ENCODE measurements around the gene OXCT2. TPM values are rescaled to one million over a fixed set of nuclear protein-coding genes. Genes with fewer than 3 reads are reported as not detected.
"Not testable (repeated sequence)": the region's sequence is repeated elsewhere in the genome, so short reads cannot be mapped to it uniquely, and the experiment has no call there.

OXCT2 gene
- 1 to 10 TPM; 1.9 to 3.3 (median 2.2) TPM for total RNA-seq
- long read RNA-seq, donor 1: 0 reads
- long read RNA-seq, donor 2: 0 reads

DNA sequence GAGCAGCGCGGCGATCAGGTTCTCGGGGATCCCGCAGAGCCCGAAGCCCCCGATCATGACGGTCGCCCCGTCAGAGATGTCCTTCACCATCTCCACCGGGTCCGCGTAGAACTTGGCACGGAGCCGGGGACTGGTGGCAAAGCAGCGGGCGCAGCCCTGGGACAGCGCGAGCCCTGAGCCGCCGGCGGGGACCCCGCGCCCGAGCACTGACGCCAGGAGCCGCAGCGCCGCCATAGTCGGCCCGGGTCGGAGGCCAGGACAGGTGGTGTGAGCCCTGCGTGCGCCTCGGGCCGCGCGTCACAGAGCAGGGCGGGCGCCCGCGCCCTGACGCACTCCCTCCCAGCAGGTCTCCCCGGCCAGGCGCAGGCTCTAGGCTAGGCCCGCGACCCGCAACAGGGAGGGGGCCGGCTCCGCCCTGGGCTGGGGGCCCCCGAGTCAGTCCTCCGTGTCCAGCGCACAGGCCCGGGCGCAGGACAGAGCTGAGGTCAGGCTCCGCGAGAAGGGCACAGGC, at the start of gene OXCT2:
TSS of gene OXCT2 (minus strand) at position 327 of the 511 bp plus-strand sequence. CDS start at position 234, 93 bp downstream.
- H3K36me3 ChIP-seq (ENCODE audit: low read depth); H3K4me3 ChIP-seq; DNase-seq; H3K4me1 ChIP-seq (ENCODE audit: low read depth); H3K9me3 ChIP-seq; intact Hi-C loops (cut with DNase I, micrococcal nuclease): not testable (repeated sequence)
- peak; percentile 6 for ATAC-seq

DNA sequence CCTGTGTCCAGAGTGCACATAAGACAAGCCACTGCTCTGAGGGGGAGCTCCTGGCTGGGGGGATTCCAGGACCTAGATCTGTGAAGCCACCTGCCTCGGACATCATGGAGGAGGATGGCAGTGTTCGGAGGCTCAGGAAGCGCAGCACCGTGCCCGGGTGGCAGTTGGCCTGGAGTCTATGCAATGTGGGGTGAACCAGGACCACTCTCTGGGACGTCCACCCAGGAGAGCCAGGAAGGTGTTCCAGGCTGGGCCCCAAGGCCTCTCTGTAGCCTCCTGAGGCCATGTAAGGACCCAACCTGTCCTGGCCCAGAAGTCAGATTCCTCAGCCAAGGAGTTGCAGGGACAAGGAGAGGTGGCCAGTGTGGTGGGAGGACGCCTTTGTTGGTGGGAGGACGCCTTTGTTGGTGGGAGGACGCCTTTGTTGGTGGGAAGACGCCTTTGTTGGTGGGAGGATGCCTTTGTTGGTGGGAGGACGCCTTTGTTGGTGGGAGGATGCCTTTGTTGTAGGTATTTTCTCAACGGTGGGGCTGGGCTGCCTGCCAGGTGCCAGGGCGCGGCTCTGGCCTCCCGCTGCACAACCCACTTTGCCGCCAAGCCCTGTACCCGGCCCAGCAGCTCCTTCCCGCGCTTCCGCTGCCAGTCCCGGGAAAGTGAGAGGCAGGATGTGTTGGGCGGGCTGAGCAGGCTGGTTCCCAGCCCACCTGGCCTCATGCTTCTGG, 48.1 kb upstream of the OXCT2 start:
- TF ChIP-seq, protein P1, sequence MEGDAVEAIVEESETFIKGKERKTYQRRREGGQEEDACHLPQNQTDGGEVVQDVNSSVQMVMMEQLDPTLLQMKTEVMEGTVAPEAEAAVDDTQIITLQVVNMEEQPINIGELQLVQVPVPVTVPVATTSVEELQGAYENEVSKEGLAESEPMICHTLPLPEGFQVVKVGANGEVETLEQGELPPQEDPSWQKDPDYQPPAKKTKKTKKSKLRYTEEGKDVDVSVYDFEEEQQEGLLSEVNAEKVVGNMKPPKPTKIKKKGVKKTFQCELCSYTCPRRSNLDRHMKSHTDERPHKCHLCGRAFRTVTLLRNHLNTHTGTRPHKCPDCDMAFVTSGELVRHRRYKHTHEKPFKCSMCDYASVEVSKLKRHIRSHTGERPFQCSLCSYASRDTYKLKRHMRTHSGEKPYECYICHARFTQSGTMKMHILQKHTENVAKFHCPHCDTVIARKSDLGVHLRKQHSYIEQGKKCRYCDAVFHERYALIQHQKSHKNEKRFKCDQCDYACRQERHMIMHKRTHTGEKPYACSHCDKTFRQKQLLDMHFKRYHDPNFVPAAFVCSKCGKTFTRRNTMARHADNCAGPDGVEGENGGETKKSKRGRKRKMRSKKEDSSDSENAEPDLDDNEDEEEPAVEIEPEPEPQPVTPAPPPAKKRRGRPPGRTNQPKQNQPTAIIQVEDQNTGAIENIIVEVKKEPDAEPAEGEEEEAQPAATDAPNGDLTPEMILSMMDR (IDR thresholded peaks at IDR 0.05): no peak
- Histone ChIP-seq H3K4me3 (no peak overlapping the region), H3K4me1 (ENCODE audit: low read depth) (peaks cover 24% of the 10 kb centered on the region), H3K9me3 (no peaks in the 10 kb centered on the region), H3K36me3 (ENCODE audit: low read depth) (no peaks in the 10 kb centered on the region)
- ATAC-seq (peak; percentile 42), DNase-seq (peak; percentile 89 to 92 (median 91))
- intact Hi-C loops (cut with DNase I, micrococcal nuclease): loop anchor here (5.0 to 10.0 kb wide), 3 partner anchors 83 to 156 kb away; partner anchors contain the start of gene MYCL (in 1 of the 2)

DNA sequence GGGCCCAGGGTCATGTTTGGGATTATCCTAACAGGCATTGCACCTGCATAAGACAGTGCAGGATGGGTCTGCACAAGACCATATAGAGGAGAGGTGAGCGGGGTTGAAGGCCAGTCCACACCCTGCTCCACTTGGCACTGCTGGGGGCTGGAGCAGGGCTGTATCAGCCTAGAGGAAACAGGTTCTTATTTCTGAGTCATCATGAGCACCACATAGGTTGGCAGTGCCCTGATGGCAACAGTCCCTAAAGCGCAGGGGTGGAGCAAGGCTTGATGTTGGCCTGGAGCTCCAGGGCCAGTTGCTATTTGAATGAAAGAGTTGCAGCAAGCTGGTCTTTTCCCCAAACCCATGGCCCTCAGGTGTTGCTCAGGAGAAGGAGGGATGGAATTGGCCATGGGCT, 47.3 kb upstream of the OXCT2 start:
- intact Hi-C loops (cut with DNase I, micrococcal nuclease): loop anchor here (5.0 to 10.0 kb wide), 3 partner anchors 84 to 156 kb away; partner anchors contain the start of gene MYCL (in 1 of the 2)
- TF ChIP-seq, protein P1 (IDR thresholded peaks at IDR 0.05): no peak
- peaks cover 24% of the 10 kb centered on the region for H3K4me1 ChIP-seq (ENCODE audit: low read depth)
- ATAC-seq: peak; percentile 77
- H3K9me3 ChIP-seq: no peaks in the 10 kb centered on the region
- H3K36me3 ChIP-seq (ENCODE audit: low read depth): no peaks in the 10 kb centered on the region
- DNase-seq: peak; percentile 84 to 85 (median 85)
- no peak overlapping the region for H3K4me3 ChIP-seq

DNA sequence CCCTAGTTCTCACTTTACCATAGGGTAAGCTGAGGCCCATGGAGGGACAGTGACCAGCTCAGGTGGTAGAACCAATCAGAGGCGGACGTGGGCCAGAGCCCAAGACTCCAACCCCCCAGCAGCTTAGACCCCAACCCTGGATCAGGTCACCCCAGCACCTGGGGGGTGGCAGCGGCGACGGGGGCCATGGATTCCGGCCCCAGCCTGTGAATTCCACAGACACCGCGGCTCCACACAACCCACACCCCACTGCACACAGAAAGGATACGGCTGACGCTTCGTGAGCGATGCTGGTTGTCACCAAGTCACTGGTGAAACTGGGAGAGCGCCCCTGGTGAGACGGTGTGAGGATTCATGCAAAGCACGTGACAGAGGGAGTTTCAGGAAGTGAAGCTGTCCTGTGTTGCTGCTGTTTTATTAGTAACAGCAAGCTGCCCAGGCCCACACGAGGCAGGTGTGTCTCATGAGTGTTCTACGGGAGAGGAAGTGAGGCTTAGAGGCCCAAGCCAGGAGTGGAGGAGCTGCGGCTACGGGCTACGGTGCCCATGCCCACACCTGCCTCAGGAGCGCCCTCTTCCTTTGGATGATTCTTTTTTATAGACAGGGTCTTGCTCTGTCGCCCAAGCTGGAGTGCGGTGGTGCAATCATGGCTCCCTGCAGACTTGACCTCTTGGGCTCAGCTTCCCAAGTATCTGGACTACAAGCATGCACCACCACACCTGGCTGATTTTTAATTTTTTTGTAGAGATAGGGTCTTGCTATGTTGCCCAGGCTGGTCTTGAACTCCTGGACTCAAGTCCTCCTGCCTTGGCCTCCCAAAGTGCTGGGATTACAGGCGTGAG, 46.2 kb upstream of the OXCT2 start:
- intact Hi-C loops (cut with DNase I, micrococcal nuclease): loop anchor here (5.0 to 10.0 kb wide), 3 partner anchors 85 to 157 kb away; partner anchors contain the start of gene MYCL (in 1 of the 2)
- DNase-seq (peak; percentile 87 to 93 (median 91)), ATAC-seq (peak; percentile 84)
- H3K4me3 ChIP-seq; H3K9me3 ChIP-seq; H3K36me3 ChIP-seq (ENCODE audit: low read depth): not testable (repeated sequence)
- peaks cover 24% of the 10 kb centered on the region for H3K4me1 ChIP-seq (ENCODE audit: low read depth)

DNA sequence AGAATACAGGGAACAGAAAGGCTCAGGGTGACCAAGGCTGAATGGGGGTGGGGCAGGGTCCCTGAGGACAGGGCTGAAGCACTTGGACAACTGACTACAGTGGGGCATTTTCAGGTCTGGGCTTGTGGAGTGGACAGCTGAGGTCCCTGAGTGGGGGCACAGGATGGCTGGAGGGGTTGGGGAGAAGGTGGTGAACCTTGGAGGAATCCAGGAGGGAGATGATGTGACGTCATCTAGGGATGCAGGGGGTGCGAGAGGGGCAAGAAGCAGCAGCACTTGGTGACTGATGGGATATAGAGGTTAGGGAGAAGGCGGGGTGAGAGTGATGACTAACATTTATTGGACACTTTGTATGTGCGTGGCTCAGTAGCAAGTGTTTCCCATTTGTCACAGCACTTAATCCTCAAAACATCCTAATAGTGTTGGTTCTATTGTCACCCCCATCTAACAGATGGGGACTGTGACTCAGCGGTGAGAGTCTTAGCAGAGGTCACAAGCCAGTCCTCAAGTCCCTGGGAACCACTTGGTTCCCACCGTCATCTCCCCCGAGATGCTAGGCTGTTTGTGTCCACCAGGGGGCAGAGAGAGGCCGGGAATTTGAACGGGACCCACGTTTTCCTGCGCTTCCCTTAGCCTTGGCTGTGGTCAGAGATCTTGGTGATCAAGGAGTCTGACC, 45.4 kb upstream of the OXCT2 start:
- intact Hi-C loops (cut with DNase I, micrococcal nuclease): loop anchor here (5.0 to 10.0 kb wide), 3 partner anchors 86 to 158 kb away; partner anchors contain the start of gene MYCL (in 1 of the 2)
- TF ChIP-seq, protein P1 (IDR thresholded peaks at IDR 0.05): peak; percentile 81
- no peaks in the 10 kb centered on the region for H3K36me3 ChIP-seq (ENCODE audit: low read depth)
- no peaks in the 10 kb centered on the region for H3K9me3 ChIP-seq
- DNase-seq: peak; percentile 71 to 86 (median 77)
- no peak overlapping the region for H3K4me3 ChIP-seq
- peaks cover 24% of the 10 kb centered on the region for H3K4me1 ChIP-seq (ENCODE audit: low read depth)
- ATAC-seq: peak; percentile 80

DNA sequence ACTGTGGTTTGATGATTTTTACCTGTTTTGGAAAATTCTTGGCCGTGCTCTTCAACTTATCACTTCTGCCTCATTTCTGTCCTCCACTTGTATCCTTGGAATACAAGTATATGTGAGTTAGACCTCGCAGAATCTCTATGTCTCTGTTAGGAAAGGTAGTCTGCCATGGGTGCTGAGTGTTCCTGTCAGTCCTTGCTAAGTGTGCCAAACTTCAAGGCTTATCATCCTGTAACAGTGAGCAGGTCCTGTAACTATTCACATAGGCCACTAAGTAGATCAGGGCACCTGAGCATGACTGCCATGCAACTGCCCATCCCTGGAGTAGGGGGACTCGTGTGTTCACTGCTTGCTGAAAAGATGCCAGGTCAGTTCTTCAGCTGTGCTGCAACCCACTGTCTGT, 41.8 kb upstream of the OXCT2 start:
- TF ChIP-seq, protein P1 (IDR thresholded peaks at IDR 0.05): no peak
- Histone ChIP-seq H3K9me3 (no peaks in the 10 kb centered on the region), H3K4me3 (no peak overlapping the region), H3K36me3 (ENCODE audit: low read depth) (no peaks in the 10 kb centered on the region), H3K4me1 (ENCODE audit: low read depth) (peaks cover 3% of the 10 kb centered on the region)
- ATAC-seq: no peak
- no peak for DNase-seq
- intact Hi-C loops (cut with DNase I, micrococcal nuclease): loop anchor here in 1 of 2 donors (10.0 kb wide), 1 partner anchor 162 kb away; no protein-coding TSS in a partner anchor
